Limb (tissue), 2 donors: ENCODE data around the gene HPS4.

ENCODE experiments used
- DNase-seq, 2 donors: peaks; one replicate each; pipeline ENCODE4 v3.0.0-alpha.2; 2016; ENCODE audit errors: extremely low spot score in 2 of 2

The HPS4 gene

GRCh38 chr22:26499188-26499703, 15.7 kb upstream of the HPS4 start:
- no peak for DNase-seq

DNA sequence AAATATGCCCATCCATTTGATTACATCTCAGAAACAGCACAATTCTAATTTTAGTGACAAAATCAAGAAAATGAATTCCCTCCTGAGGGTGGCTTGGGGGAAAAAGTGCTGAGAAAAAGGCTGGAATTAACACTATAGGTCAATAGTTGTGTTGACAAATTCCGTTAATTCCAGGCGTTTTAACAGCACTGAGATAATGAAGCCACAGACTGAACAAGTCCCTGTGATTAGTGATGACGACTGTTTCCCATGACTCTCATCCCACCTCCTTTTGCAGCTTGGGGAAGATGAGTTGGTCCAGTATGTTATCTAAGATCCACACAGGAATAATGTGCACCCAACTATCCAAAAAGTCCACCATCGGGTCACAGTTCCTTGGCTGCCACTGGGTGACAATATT, 12.9 kb upstream of the HPS4 start:
- DNase-seq = no peak

DNA sequence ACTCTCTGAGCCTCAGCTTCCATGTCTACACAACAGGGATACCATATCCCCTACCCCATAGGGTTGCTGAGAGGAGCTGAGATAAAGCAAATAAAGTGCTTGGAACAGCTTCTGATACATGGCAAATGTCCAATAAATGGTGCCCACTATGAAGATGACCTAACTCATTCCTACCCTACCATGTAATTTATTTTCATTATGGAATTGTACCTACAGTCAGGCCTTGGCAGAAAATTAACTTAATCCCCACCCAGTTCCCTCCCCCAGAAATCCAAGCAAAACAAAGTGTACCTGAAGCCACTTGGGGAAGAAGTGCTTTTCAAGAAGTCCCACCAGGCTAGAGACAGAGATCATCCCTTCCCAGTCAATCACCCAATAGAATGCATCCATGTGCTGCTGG, 10.9 kb upstream of the HPS4 start:
- DNase-seq = no peak

DNA sequence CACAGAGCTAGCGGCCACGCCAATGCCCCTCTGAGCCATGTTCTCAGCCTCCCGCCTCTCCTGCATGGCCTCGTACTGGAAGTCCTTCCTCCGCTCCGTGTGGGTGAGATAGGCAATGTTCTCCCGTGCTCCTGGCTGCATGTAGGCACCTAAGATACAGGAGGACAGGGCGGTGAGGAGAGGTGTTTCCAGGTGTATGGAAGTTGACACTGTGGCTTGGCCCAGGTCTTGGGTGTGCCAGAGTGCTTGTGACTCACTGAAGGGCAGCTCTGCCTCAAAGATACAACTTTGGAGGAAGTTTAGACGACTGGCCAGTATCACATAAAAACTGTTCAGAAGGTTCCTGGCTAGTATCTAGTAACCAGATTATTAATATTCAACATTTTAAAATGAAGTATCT, 8.6 kb upstream of the HPS4 start:
- DNase-seq = no peak

- no peak for DNase-seq
Observed at GRCh38 chr22:26489447-26490036, 6.0 kb upstream of the HPS4 start.

GRCh38 chr22:26487996-26488395, 4.4 kb upstream of the HPS4 start:
- no peak for DNase-seq

DNA sequence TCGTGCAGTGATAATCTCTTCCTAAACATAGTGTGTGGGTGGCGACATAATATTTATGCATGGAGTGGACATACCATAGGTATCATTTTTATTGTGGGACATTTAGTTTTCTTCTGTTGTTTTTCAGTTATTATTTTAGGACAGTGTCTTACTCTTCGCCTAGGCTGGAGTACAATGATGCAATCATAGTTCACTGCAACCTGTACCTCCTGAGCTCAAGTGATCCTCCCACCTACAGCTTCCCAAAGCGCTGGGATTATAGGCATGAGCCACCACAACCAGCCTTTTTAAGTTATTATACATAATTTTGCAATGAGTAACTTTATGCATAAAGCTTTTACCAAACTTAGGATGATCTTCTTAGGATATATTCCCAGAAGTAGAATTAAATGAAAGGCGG, 2.8 kb upstream of the HPS4 start:
- DNase-seq = no peak

GRCh38 chr22:26485806-26486390, 2.3 kb upstream of the HPS4 start:
- no peak for DNase-seq

DNA sequence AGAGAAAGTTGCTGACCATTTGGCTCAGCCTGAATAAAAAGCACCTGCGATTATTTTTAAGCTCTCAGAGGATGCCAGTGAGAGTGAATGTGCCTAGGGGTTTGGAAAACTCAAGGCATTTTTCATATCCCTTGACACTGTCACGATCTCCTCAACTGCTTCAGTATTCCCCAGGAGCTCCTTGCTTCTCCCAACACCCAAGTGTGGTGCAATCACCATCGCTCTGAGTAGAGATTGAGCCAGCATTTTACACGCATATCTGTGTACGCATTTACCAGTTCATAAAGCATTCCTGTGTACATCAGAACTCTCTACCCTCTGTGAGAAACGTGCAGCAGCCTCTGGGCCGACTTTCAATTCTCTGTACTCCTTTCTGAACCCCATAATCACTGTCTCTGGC, 1.4 kb upstream of the HPS4 start:
- DNase-seq = no peak

DNA sequence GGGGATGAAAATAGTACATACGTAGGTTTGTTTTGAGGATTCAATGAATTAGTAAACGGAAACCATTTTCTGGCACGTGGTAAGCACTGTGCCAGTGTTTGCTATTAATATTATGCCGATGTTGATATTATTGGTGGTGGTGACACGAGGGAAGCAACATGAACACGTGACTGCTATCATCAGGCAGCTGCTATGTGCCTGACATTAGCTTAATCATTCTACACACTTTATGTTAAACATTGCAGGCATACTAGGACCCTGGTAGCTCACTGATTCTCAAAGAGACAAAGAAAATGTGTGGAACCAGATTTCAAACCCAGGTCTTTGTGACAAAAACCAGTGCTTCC, 750 bp upstream of the HPS4 start:
- no peak for DNase-seq

- DNase-seq = no peak
Observed at GRCh38 chr22:26483043-26483438, 542 bp downstream of the HPS4 start.

GRCh38 chr22:26482161-26482560, 1.4 kb downstream of the HPS4 start:
- DNase-seq = no peak

DNA sequence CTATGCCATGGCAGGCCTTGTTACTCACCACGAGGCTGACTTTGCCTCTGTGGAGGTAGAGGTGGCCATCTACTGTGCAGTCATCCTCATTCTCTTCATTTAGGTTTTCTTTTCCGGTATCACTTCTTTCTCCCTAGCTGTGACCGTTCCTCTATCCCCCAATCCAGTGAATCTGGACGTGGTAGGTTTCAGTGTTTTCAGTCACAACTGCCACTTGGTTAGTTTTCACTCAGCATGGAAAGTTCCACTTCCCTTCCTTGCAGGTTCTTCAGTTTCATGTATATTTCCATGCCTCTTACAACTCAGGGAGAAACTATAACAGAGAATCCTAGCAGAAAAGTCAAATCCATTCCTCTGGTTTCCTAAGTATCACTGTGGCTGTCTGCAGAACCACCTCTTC, 1.9 kb downstream of the HPS4 start:
- DNase-seq = no peak

- no peak for DNase-seq
Observed at GRCh38 chr22:26481112-26481693, 2.4 kb downstream of the HPS4 start.

DNA sequence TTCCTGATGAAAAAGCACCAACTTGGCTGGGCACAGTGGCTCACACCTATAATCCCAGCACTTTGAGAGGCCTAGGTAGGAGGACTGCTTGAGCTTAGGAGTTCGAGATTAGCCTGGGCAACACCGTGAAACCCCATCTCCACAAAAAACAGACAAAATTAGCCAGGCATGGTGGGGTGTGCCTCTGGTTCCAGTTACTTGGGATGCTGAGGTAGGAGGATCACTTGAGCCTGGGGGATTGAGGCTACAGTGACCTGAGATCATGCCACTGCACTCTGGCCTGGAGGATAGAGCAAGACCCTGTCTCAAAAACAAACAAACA, 3.0 kb downstream of the HPS4 start:
- DNase-seq = no peak

- no peak for DNase-seq
Observed at GRCh38 chr22:26479792-26480610, 3.6 kb downstream of the HPS4 start.

DNA sequence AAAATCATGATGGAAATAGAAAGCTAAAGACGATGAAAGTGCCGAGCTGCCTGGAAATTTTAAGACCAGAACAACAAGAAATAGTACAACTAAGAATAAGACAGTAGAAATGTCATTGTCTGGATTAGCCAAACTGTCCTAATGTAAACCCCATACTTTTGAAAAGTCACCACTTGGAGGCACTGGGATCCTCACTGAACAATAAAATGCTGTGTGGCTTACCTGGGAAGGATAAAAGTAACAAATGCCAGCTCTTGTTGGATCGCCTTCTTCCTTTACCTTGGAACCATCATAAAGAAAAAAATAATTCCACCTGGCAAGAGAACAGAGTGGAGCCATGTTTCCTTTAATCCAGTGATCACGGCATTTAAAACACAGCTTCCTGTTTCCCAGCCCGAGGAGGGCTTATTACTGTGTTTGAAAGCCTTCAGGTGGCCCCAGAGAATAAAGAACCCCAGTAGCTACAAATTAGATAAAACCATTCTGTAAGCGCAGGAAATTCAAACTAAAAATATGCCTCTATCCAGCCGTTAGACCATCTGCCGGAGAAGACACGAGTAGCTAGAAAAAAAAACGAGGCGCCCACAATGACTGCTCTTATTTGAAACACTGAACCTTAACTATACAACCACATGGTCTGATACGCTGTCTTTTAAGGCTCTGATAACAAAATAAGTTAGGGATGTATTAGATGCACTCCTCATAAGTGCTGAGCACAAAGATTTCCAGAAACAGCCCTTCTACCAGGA, 4.4 kb downstream of the HPS4 start:
- no peak for DNase-seq

DNA sequence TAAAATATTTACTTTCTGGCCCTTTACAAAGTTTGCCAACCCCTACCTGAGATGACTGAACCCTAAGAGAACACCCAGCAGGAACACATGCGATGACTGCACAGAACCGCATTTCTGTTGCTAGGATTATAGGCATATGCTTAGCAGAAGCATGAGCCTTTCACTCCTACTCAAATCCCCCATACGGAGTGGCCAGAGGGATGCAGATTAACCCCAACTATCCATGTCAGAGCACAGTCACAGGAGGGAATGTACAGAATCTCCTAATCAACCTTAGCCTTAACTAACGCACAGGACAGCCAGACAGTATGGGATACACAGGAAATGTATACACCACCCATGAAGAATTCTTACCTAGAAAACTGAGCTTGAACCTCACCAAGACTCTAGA, 6.2 kb downstream of the HPS4 start:
- DNase-seq = no peak

DNA sequence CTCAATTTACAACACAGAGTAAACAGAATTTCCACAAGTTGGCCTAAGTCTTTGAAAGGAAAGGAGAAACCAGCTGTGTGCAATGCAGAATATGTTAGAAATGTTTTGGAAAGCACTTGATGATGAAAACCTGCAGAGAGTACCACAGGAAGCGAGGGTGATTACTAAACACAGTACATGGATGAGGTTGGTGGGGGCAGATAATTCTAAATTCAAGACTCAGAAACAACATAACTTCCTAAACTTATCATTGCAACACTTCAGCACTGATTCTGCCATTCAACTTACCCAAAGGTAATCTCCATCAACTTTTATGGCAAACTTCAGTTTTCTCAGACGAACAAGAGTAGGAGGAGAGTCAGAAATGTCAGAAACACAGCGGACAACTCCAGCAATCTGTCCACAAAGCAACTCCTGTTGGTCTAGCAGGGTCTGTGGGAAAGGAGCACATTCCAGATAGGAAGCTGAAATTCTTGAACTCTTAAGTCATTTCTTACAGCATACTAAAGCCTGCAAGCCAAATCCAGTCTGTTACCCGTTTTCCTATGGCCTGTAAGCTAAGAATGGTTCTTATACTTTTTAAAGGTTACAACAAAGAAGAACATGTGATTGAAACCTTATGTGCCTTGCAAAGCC, 6.8 kb downstream of the HPS4 start:
- DNase-seq = no peak

DNA sequence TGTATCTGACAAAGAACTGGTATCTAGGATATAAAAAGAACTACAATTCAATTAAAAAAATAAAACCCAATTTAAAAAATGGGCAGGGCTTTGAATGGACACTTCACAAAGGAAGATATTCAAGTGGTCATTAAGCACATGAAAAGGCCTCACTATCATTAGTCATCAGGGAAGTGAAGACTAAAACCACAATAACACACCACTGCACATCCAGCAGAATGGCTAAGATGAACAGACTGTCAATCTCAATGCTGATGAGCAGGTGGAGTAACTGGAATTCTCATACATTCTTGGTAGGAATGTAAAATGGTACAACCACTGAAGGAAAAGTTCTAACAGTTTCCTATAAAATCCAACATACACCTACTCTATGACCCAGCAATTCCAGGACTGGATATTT, 8.9 kb downstream of the HPS4 start:
- no peak for DNase-seq

DNA sequence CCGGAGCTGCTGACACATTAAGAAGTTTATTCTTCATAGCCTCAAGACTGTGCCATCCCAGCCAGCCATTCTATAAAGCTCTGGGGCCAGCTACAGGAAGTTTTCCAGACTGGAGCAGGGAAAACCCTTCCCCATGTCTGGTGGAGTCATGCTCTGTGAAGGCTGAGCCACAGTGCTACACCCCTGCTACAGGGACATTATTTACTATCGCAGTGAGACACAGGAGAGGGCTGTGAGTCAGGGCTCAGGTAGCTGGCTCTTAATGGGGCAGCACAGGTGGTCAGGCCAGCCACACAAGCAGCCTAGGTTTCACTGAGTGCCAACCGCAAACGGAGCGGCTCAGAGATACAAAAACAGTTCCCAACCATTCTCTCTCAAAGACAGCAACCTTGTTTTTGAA, 12.1 kb downstream of the HPS4 start:
- no peak for DNase-seq

GRCh38 chr22:26470807-26471206, 12.8 kb downstream of the HPS4 start:
- no peak for DNase-seq
